Endothelial cell of coronary artery (primary cell): ENCODE measurements around the gene TRA2A. TPM values are rescaled to one million over a fixed set of nuclear protein-coding genes. Genes with fewer than 3 reads are reported as not detected.

Source experiments
- total RNA-seq: library from RNA; depleted of rRNA; stranded (reverse); fragments of >200 nt; gene quantifications from 2 replicates; pipeline ENCODE4 v1.2.3, GENCODE V29; 2014

TRA2A gene
- 36.0 and 44.9 TPM in 2 replicates for total RNA-seq

DNA sequence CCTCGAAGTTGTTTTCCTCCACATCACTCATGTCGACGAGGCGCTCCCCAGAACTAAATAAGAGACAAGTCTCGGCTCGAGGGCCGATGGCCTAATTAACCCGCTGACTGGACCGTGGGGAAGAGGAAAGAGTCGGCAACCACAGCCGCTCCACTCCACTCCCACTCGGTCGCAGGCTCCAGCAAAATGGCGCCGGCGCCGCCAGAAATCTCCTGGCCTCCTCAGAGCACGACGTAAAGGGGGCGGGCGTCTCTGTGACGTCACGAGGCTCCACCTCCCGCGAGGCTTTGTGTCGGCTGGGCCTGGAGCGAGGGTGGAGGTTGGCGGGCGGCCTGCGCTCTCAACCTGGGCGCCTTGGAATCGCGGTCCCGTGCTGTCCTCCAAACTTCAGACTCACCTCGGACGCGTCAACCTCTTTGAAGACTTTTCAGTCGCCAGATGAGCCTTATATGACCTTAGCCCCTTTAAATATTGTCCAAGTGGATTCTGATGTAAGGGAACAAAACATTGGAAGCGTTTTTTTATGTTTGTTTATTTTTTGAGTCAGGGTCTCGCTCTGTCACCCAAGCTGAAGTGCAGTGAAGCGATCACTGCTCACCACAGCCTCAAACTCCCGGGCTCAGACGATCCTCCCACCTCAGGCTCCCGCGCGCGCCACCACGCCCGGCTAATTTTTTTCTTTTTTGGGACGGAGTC, at the start of gene TRA2A:
TRA2A (minus strand) TSS at position 188 of the 696 bp plus-strand sequence; CDS start at position 31, 157 bp downstream.

DNA sequence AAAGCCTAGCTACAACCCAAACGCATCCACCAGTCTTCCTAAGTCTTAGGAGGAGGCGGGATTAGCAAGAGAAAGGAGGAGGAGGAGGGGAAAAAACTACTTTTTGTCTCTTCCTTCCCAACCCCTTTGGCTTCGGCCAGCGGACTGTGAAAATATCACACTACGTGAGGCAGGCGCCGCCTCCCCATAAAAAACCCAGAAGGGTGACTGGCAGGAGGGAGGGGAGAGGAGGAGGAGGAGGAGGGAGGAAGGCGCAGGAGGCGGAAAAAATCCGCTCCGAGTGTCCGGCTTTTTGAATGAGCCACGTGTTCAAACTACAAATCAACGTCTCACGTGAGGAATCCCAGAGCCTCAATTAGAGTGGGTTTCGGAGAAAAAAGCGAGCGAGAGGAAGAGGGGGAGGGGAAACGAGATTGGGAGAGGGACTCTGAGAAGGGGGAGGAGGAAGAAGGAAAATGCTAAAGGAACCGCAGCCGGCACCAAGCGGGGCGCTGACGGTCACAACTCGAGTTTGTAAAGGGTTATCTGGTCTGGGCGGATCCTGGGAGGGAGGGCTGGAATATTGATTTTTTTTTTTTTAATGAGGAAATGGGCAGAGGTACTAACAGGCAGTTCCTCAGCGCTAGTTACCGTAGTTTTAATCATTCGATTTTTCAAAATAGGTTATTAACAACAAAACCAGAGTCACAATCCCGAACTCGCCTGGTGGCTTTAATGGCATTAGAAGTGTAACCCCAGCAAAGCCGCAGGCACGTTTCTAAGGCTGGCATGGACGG, 61.3 kb downstream of the TRA2A start, which contains the start of gene IGF2BP3:
IGF2BP3 (minus strand) TSS at position 162 of the 776 bp plus-strand sequence. CDS start 381 bp downstream, outside the sequence.

Other genes starting within 250 kb of the TRA2A start
- 58.5 and 92.1 TPM in 2 replicates for gene MALSU1, start 232.6 kb downstream of the TRA2A start, total RNA-seq
- gene IGF2BP3, start 61.5 kb downstream of the TRA2A start, total RNA-seq, result 58.2 and 110 TPM in 2 replicates
- gene CCDC126, start 65.4 kb upstream of the TRA2A start, total RNA-seq, result 10.3 and 10.9 TPM in 2 replicates
- 3.4 and 5.0 TPM in 2 replicates for gene FAM221A, start 148.2 kb upstream of the TRA2A start, total RNA-seq
- 0.09 and 0.19 TPM in 2 replicates for gene STK31, start 178.2 kb upstream of the TRA2A start, total RNA-seq